Measurements from ENCODE around the gene PRPF40A.

PRPF40A gene

DNA sequence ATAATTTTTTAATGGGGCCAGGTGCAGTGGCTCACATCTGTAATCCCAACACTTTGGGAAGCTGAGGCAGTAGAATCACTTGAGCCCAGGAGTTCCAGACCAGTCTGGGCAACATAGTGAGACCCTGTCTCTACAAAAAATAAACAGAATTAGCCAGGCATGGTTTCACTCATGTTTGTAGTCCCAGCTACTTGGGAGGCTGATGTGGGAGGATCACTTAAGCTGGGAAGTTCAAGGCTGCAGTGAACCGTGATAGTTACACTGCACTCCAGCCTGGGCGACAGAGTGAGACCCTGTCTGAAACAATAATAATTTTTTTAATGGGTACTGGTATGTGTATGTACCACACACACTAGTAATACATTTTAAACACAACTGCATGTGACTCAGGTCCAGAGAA lies 3.5 kb upstream of the PRPF40A start:
- H3K9me3 ChIP-seq, result no peaks in the 10 kb centered on the region
- no peak overlapping the region for H3K4me3 ChIP-seq
- peaks cover 0 to 3% (median 0%) of the 10 kb centered on the region in 3 donors for H3K36me3 ChIP-seq
- H3K27me3 ChIP-seq, result no peaks in the 10 kb centered on the region
- no peak for DNase-seq
- intact Hi-C loops (cut with DNase I; ENCODE audit: low total_unique reads), result no loop called here
- peaks cover 0 to 39% (median 24%) of the 10 kb centered on the region in 4 donors for H3K4me1 ChIP-seq
- TF ChIP-seq CTCF (IDR thresholded peaks at IDR 0.05), result no peak
- no peak overlapping the region for H3K27ac ChIP-seq

GRCh38 chr2:152718909-152719645 lies 1.8 kb upstream of the PRPF40A start:
- peak in 1 of 2 donors; percentile 35 for DNase-seq
- H3K4me1 ChIP-seq, result peaks cover 0 to 52% (median 25%) of the 10 kb centered on the region in 4 donors
- H3K27ac ChIP-seq, result peak overlapping the region; percentile 97 to 98
- no peak for TF ChIP-seq CTCF (IDR thresholded peaks at IDR 0.05)
- H3K9me3 ChIP-seq, result no peaks in the 10 kb centered on the region
- H3K4me3 ChIP-seq, result peak overlapping the region; percentile 90 to 95
- H3K27me3 ChIP-seq, result no peaks in the 10 kb centered on the region
- peaks cover 0 to 8% (median 3%) of the 10 kb centered on the region in 3 donors for H3K36me3 ChIP-seq
- intact Hi-C loops (cut with DNase I; ENCODE audit: low total_unique reads), result no loop called here

GRCh38 chr2:152718076-152718908 lies 1.0 kb upstream of the PRPF40A start, which contains the start of gene ARL6IP6:
TSS of gene ARL6IP6 (plus strand) at chr2:152718620. CDS start at chr2:152718625, 5 bp downstream.
- Histone ChIP-seq H3K4me1 (peaks cover 0 to 52% (median 27%) of the 10 kb centered on the region in 4 donors), H3K36me3 (peaks cover 0 to 15% (median 4%) of the 10 kb centered on the region in 3 donors), H3K27ac (peak within 1 kb of the TSS; percentile 97 to 98), H3K4me3 (peak within 1 kb of the TSS; percentile 90 to 95), H3K27me3 (no peaks in the 10 kb centered on the region), H3K9me3 (no peaks in the 10 kb centered on the region)
- peak; percentile 89 to 95 for DNase-seq
- intact Hi-C loops (cut with DNase I; ENCODE audit: low total_unique reads), result no loop called here
- no peak for TF ChIP-seq CTCF (IDR thresholded peaks at IDR 0.05)

DNA sequence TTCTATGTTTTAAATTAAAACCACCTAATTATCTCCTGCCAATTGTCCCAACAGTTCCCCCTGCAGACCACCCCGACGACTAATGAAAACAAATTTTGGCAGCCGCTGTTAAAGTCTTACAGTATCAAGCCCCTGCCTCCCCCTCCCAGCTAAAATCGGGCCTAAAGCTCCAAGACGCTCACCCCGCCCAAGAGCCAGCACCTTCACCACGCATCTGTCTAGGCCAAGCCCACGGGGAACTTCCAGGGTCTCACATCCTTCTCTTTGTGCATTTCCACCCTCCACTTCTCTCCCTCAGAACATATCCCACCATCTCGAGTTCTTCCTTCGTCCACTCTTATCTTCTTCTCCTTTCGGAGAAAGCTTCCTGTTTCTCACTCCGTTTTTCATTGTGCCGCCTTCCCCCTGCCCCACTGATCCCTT lies 445 bp downstream of the PRPF40A start:
- Histone ChIP-seq H3K9me3 (no peaks in the 10 kb centered on the region), H3K36me3 (peaks cover 0 to 21% (median 10%) of the 10 kb centered on the region in 3 donors), H3K27me3 (no peaks in the 10 kb centered on the region), H3K27ac (peak overlapping the region; percentile 97 to 98), H3K4me3 (peak overlapping the region; percentile 90 to 95), H3K4me1 (peaks cover 0 to 48% (median 23%) of the 10 kb centered on the region in 4 donors)
- no peak for TF ChIP-seq CTCF (IDR thresholded peaks at IDR 0.05)
- DNase-seq, result peak; percentile 25 to 65
- intact Hi-C loops (cut with DNase I; ENCODE audit: low total_unique reads), result no loop called here

DNA sequence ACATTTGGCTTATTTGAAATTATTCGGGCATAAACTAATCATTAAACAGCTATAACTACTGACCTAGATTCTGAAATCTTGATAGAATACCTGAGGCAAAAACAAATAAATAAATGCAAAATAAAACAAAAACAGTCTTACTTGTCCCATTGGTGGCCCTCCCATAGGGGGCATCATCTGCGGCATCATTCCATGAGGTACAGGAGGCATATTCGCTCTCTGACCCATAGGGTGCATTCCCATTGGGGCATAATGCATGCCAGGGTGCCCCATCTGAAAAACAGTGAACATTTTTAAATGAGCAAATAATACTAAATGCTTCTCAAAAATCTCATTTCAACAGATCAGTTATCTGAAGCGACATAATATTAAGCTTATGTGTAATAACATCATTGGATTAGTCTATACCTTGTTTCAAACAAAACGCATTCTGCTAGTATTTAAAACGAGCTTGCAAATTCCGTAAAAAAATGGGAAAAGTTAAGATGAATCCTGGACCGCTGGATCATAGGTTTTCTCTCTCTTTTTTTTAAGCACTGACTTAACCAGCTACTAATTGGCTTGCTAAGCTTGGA lies 1.3 kb downstream of the PRPF40A start:
- TF ChIP-seq CTCF (IDR thresholded peaks at IDR 0.05), result no peak
- peak overlapping the region in 1 of 2 donors; percentile 97 for H3K27ac ChIP-seq
- H3K4me1 ChIP-seq, result peaks cover 0 to 40% (median 19%) of the 10 kb centered on the region in 4 donors
- peaks cover 0 to 26% (median 11%) of the 10 kb centered on the region in 3 donors for H3K36me3 ChIP-seq
- intact Hi-C loops (cut with DNase I; ENCODE audit: low total_unique reads), result no loop called here
- no peaks in the 10 kb centered on the region for H3K27me3 ChIP-seq
- no peak for DNase-seq
- peak overlapping the region; percentile 90 to 95 for H3K4me3 ChIP-seq
- no peaks in the 10 kb centered on the region for H3K9me3 ChIP-seq

All from tibial artery (tissue), 4 donors.